Stimulated activated CD4-positive, alpha-beta T cell treated with anti-CD3 and anti-CD28 coated beads, Interleukin-15, amount 100 ng/mL, for 1 hour (primary cell): Measurements from ENCODE around the gene SEC23IP.

Experiments
- DNase-seq, 2 donors: peaks; one replicate each; pipeline ENCODE4 v3.0.0-alpha.2; 2020; ENCODE audit warnings: low read depth in 1 of 2, low spot score in 1 of 2

The SEC23IP gene

GRCh38 chr10:119933179-119933578 lies 40.6 kb downstream of the SEC23IP start:
- no peak for DNase-seq

GRCh38 chr10:119940487-119940886 lies 48.0 kb downstream of the SEC23IP start:
- no peak for DNase-seq

DNA sequence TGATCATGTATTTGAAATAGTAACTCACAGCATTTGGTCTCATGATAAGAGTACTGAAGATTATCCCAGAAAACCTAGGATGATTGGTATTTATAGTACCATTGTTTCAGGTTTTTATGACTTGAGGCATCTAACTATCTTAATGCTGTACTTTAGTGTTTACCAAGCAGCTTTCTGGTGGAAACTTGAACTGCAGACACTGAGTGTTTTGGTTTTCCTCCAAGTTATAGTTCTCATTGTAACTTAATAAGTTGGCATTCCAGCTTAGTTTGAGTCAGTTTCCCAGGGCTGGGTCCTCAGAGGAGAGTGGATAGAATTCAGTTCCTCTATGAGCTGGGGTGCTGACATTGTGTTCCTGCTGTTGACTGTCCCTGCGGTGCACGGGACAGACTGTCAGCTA lies 50.4 kb downstream of the SEC23IP start:
- DNase-seq: no peak

- DNase-seq: no peak
Measured at GRCh38 chr10:119945805-119946204, 53.3 kb downstream of the SEC23IP start.

- DNase-seq: no peak
Measured at GRCh38 chr10:119947300-119947699, 54.8 kb downstream of the SEC23IP start.

DNA sequence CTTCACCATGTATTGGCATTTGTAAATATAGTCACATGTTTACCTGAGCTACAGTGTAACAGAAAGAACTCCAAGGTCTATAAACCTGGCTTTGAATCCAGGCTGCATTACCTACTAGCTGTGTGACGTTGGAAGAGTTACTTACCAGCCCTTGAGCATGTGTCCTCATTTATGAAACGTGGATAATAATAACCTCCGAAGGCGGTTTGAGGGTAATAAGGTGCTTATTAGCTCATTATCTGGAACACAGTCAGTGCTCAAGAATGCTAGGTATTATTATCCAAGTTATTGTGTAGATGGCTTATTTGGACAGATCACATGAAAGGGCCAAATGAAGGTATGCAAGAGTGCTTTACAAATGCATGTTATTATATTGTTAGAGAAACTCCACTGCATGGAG lies 64.9 kb downstream of the SEC23IP start:
- no peak for DNase-seq

GRCh38 chr10:119962837-119963236 lies 70.3 kb downstream of the SEC23IP start:
- DNase-seq: no peak

GRCh38 chr10:119967066-119967465 lies 74.5 kb downstream of the SEC23IP start:
- DNase-seq: no peak

GRCh38 chr10:119969609-119970008 lies 77.1 kb downstream of the SEC23IP start:
- no peak for DNase-seq

DNA sequence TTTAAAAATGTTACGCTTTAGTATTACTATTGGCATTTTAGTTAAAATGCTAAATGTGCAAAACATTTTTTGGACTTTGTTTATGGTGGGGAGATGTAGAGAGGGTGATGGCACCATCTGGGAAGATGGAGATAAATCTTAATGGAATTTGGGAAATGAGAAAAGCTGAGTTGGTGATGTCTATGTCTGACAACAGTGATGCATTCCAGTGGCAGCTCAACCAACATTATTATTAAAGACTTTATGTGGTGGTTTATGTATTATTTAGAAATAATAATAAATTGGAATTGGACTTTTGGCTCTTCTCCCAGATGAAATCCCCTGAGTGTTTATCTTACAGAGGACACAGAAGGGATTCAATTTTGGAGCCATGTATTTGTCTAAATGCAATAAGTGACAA lies 77.6 kb downstream of the SEC23IP start:
- no peak for DNase-seq

GRCh38 chr10:119970963-119971362 lies 78.4 kb downstream of the SEC23IP start:
- no peak for DNase-seq

DNA sequence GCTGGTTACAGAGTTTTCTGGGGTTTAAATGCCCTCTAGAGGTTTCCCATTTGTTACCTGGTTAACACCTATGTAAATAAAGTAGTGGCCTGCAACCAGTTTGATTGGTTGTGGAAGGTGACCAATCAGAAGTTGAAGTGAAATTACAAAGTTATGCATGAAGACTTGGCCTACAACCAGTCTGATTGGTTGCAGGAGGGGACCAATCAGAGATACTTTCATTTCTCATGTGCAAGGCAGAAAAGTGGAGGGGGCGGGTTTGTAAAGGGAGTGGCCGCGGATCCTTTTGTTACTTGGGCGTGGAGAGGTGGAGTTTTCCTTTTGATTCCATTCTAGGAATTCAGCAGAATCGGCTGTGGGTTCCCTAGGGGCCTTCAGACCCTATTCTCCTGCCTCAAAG lies 80.8 kb downstream of the SEC23IP start:
- DNase-seq: no peak

DNA sequence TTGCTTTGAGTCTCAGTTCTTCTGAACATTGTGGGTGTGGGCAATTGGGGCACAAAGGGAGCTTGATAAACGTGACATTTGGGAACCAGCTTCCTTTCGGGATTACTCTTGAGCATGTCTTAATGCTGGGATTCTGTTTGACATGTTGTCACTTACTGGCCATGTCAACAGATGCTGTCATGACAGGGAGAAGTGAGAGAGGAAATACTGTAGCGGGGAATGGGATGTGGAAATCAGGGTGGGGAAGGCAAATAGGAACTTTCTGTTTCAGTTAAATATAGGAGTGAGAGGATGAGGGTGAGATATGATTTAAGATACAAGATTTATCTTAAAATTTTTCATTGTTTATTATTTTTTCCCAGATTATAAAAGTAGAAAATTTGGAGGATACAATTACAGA lies 83.9 kb downstream of the SEC23IP start:
- no peak for DNase-seq

DNA sequence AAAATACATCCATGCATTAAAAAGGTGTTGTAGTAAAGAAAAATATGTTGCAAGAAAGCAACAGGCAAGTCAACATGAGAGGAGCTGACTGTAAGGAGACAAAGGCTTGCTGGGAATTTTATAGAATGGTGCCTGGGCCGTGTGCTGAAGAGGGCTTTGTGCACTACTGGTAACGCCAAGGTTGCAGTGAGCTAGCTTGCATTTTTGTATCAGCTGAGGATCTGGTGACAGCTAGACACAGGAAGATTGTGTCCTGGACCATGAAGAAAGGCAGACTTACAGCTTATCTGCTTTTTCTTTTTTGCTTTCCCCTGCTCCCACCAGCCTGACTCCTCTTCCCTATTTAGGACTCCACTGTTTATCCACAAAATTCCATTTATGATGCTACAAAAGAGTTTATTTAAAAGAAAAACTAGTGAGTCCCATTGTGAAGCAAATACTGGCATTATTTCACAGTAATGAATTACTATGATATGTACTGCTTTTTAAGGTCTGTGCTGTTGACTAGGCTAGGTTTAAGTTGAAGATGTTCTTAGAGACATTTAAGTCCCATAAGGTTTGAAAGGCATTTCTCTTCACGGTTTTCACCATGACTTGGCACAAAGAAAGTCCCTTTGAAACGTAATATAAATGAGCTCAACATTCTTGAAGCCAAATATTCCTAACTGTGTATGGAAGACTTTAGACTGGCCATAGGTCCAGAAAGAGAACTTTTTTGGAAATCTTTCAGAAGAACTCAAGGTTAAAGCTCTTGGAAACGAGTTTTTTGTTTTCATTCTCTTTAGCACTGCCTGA lies 88.6 kb downstream of the SEC23IP start:
- DNase-seq: no peak

DNA sequence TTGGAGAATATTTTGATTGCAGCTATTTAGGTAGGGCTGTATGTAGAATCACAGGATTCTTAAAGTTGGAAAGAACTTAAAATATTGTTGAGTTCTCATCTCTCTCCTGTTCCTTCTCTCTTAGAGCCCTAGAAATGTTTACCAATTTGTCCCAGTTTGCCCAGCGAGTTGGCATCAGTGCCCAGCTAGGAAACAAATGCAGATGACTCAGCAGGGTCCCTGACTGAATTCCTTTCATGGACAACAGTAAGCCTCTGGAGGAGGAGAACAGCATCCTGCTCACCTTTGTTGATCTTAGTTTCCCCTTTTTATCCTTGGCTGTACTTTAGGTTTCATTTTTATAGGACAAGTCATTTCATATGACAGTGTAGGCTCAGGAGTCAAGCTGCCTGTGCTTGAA lies 89.3 kb downstream of the SEC23IP start:
- no peak for DNase-seq

- no peak for DNase-seq
Measured at GRCh38 chr10:119988333-119988732, 95.8 kb downstream of the SEC23IP start.

GRCh38 chr10:119989966-119990365 lies 97.4 kb downstream of the SEC23IP start:
- DNase-seq: no peak

DNA sequence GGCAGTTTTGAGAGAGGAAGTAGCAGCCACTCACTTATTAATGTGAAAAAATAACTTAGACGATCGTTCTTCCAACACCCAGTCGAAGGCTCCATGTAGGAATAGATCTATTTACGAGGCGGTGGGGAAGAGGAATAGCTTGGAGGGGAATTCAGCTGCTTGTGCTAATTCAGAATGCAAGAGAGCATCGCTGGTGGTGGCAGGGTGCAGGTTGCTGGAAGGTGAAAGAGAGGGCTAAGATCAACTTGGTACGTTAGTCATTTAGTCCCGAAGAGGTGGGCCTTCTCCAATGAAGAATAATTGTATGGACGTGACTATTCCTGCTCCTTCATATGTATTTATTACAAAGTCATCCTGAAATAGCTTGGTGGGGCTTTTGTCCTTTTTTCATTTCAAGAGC lies 98.5 kb downstream of the SEC23IP start:
- no peak for DNase-seq

GRCh38 chr10:119991816-119992215 lies 99.3 kb downstream of the SEC23IP start:
- DNase-seq: no peak
